HG03025 (cell line): ENCODE results near the gene MGAT1.

Experiments used
- ATAC-seq: cut with Tn5 transposase; IDR thresholded peaks from one replicate; pipeline ENCODE4 v1.9.1; 2021; ENCODE audit warnings: mild to moderate bottlenecking, moderate library complexity; ENCODE audit not compliant: unreplicated experiment, low FRiP score

The MGAT1 gene

DNA sequence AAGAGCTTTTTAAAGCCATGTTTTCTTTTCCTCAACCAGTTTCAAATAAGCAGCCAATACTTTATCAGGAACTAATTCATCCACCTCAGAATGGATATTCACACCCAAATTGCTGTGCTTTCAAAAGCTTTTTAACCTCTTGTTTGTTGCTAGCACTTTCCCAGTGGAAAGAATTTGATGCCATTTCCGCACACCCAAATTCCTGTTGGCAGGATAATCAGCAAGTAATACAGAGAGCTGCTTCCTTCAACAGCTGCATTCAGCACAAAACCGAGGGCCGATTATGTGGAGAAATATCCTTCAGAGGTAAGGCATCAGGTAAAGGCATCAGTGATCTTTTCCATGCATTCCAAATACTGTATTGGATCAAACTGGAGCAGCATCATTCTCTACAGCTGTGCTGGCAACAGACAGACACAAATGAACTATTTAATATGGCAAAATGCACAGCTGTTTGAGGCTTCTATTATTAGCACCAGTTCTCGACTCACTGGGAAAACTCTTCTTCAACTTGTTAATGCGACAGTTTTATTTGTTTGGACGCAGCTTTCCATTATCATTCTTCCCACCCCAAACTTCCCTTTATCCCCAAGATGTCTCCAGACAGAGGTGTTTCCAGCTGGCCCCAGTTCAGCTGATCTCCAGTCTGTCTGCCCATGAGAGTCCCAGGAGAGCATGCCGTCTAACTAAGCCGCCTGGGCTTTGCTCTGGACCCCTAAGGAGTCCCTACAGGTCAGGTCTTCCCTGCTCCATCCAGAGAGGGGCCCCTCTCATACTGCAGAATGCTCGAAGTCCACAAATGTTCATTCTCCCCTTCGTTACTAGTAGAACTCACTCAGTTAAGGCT, 22.2 kb upstream of the MGAT1 start:
- no peak for ATAC-seq

- no peak for ATAC-seq
Observed at GRCh38 chr5:180823940-180824629, 21.5 kb upstream of the MGAT1 start.

- no peak for ATAC-seq
Observed at GRCh38 chr5:180823346-180823745, 20.7 kb upstream of the MGAT1 start.

DNA sequence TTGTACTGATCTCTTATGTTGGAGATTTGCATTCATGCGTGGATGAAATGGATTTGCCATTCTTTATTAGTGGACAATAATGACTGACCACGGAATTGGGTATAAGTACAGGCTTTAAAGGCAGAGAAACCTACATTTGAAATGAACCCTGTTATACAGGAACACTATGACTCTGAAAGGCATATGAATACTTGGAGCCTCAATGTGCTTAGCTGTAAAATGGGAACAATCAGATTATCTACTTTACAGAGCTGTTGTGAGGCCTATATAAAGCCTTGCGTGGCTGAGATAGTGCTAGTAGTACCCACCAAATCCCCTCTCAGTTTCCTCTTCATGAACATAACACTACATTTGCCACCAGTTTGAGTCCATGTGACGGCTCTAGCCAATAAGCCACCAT, 18.9 kb upstream of the MGAT1 start:
- ATAC-seq = no peak

- peak; percentile 83 for ATAC-seq
Observed at GRCh38 chr5:180820788-180821321, 18.2 kb upstream of the MGAT1 start.

DNA sequence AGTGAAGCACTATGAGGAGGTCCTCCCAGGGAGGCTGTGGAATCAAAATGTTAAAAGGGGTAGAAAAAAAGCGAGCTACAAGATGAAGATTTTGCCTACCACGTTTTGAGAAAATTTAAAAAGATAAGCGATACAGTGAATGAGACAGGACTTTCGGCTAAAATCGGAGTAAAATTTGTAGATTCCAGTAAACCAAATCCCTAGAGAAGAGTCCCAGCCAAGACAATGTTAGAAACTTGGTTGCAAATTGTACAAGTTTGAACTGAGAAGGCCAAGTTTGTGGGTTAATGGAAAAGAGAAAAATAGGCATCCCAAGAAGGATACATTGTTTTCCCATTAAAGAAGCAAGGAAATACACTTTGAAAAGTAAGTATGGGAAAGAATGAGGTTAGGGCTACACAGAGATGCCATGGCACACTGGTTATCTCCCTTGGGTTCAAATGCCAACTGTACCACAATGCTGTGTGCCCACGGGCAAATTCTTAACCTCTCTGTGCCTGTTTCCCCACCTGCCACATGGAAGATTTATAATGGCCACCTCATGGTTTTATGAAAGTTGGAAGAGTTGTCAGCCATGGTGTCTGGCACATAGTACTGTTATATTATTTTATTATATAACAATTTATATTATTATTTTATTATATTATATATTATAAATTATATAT, 16.2 kb upstream of the MGAT1 start:
- no peak for ATAC-seq

DNA sequence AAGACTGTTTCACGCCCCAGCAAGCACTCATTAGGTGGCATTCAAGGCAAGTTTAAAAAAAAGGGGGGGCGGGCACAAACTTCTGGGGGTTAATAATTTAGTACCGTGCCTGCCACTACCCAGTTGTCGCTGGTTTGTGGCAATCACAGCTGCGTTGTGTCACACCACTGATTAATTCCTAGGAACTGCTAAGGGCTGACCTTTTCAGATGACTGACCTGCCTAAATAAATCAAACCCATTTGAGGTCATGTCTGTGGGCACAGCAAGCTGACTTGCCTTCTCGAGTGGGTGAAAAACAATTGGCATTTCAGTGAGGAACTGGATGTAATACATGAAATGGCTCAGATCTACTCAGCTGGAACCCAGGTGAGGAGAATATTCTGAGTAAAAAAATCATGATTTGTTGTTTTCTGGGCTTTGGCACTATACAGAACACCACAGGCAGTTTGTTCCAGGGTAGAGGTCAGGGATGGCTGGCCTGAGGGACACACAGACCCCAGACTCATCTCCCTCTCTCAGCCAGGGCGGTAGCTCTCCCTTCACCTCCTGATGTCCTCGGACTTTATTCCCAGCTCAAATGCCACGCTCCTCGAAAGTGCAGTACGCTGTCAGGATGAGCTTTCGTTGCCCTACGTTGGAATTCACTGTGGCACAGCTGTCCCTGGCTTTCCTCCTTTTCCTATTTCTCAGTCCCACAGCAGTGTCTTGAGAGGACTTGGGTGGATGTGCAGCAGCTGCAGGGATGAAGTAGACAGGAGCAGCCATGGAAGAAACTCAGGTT, 15.5 kb upstream of the MGAT1 start:
- ATAC-seq = no peak

DNA sequence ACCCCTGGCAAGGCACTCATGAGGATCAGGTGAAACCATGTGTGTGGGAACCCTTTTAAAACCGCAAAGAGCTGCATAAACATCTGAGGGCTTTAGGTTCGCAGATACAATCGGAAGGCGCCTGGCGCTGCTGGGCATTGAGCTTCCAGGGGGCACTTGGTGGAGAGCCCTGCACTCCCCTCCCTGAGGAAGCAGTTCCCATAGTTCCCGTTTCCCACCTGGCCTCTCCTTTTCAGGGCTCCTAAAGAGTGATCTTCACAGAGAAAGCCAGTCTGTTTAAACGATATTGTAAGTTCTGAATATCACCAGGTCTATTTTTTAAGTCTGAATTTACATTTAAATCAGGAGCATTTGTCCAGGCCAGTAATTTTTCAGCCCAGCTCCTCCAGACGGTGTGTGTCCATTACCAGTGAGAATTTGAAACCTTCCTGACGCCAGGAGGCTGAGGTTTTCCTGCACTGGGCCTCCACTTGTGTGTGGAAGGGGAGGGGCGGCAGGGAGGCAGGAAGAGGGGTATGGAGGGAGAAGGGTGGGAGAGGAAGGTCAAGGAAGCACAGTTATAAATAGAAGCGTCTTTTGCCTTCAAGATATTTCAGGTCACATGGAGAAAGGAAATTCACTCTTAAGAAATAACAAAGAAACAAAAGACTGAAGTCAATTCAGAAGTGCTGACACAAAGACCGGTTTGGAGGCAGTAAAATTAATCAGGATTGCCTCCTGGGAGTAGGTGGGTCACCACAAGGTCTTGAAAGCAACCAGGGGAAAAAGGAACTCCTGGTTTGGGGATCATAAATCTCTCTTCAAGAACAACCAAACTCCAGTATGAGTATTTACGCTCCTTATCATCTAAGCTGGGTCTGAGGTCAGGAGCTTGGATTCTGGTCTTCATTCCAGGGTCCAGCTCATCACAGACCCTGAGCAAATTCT, 14.3 kb upstream of the MGAT1 start:
- no peak for ATAC-seq

DNA sequence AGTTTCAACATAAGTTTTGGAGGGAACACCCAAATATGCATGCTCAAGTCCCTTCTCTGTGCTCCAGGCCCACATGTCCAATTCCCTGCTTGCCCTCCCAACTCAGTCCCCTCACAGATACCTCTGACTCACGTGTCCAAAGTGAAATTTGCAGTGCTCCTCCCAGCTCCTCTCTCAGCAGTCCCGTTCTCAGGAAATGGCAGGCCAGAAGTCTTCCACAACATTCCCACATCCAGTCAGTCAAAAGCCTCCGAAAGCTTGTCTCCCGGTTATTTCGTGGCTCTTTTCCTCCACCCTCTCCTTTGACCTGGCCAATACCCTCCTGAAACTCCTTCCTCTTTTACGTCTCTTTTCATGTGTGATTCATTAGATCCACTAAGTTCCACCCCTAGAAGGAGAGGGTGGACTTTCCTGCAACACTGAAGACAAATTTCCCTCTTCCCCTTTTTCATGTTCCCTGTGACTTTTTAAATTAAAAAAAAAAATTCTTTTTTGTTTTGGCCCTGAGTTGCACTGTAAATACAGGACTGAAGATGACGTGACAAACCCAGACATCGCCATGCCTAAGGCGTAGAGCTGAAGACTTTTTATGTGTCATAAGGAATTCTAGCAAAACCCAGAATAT, 12.8 kb upstream of the MGAT1 start:
- no peak for ATAC-seq

GRCh38 chr5:180813420-180813819, 10.8 kb upstream of the MGAT1 start:
- no peak for ATAC-seq

DNA sequence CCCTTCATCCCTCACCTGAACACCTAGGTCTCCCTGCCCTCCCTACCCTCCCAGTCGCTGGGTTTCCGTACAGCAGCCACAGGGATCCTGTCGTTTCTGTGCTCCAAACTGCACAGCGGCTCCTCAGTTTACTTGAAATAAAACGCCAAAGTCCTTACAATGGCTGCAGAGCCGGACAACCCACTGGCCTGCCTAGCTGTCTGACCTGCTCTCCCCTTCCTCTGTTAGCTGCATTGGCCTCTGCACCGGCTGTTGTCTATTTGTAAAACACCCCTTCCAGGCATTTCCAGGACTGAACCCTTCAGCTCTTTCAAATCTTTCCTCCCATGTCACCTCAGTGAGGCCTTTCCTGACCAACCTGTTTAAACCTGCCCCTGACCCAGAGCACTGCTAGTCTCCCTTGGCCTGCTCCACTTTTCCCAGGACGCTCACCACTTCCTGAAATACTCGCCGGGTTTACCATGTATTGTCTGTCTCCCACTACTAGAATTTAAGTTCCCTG, 9.1 kb upstream of the MGAT1 start:
- no peak for ATAC-seq

GRCh38 chr5:180810959-180811622, 8.5 kb upstream of the MGAT1 start:
- ATAC-seq = no peak

DNA sequence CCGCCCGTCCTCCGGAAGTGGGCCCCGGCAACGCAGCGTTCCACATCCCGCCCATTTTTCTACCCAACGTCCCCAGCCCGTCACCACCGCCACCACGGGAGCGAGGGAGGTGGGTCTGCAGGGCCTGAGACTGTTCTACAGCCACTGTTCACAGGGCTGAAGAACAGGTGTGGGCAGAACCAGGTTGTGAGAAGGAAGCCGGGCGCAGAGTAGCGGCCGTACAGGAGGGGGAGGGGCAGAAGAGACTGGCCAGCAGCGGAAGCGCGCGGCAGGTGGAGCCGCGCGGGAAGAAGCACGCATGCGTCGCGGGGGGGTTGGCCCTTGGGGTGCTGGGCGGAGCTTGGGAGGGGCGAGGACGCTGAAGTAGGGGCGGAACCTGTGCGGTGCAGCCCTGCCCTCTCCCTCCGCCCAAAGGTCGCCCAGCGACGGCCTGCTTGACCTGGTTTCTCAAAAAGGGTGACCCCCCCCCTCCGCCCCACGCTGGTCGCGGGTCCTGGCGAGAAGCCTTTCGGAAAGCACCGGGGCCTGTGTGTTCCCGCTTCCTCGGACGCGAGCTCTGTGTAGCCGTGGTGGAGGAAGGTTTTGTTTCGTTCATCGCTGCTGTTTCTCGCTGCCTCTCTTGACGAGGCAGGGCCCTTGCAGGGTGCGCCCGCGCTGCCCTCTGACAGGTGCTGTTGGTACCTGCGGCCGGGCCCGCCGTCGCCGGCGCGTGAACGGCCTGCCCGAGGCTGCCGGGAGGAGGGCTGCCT, 7.8 kb upstream of the MGAT1 start:
- peak; percentile 60 for ATAC-seq

- ATAC-seq = peak; percentile 63
Observed at GRCh38 chr5:180809403-180810209, 7.0 kb upstream of the MGAT1 start.

- no peak for ATAC-seq
Observed at GRCh38 chr5:180808461-180809000, 5.9 kb upstream of the MGAT1 start.

- ATAC-seq = no peak
Observed at GRCh38 chr5:180807654-180808414, 5.2 kb upstream of the MGAT1 start.
